Mesothelial cell of epicardium (in vitro differentiated cells): Measurements from ENCODE around the gene PLXNA2. TPM values are rescaled to one million over a fixed set of nuclear protein-coding genes. Genes with fewer than 3 reads are reported as not detected.

Experiments used
- DNase-seq, 2 experiments: peaks; one replicate each; pipeline ENCODE4 v3.0.0; 2021; ENCODE audit warnings: low spot score in 2 of 2; ENCODE audit not compliant: unreplicated experiment in 2 of 2
- H3K27ac Mint-ChIP-seq: 2 replicates; pipeline ENCODE4 v1.8.0; 2021; ENCODE audit warnings: mixed read lengths
- H3K27me3 Mint-ChIP-seq: 2 replicates; pipeline ENCODE4 v1.8.0; 2021; ENCODE audit warnings: low read depth, mixed read lengths
- H3K36me3 Mint-ChIP-seq: 2 replicates; pipeline ENCODE4 v1.8.0; 2021; ENCODE audit warnings: mixed read lengths
- H3K4me1 Mint-ChIP-seq: 2 replicates; pipeline ENCODE4 v1.8.0; 2021; ENCODE audit warnings: mixed read lengths
- H3K4me3 Mint-ChIP-seq: 2 replicates; pipeline ENCODE4 v1.8.0; 2021; ENCODE audit warnings: mild to moderate bottlenecking, moderate library complexity, mixed read lengths
- H3K9me3 Mint-ChIP-seq: 2 replicates; pipeline ENCODE4 v1.8.0; 2021; ENCODE audit warnings: mixed read lengths
- total RNA-seq: library from RNA; stranded (reverse); gene quantifications from 3 replicates; pipeline ENCODE4 v1.2.1, GENCODE V29; 2021
- TF ChIP-seq, protein P1 (sequence below): fragments of 200-600 bp; sonication (generic); IDR thresholded peaks from one replicate; pipeline ENCODE4 v1.5.0; 2021; ENCODE audit warnings: antibody characterized with exemption; ENCODE audit not compliant: unreplicated experiment

Gene PLXNA2
- total RNA-seq, 1 donor from 2014 or later: 14.7 TPM

DNA sequence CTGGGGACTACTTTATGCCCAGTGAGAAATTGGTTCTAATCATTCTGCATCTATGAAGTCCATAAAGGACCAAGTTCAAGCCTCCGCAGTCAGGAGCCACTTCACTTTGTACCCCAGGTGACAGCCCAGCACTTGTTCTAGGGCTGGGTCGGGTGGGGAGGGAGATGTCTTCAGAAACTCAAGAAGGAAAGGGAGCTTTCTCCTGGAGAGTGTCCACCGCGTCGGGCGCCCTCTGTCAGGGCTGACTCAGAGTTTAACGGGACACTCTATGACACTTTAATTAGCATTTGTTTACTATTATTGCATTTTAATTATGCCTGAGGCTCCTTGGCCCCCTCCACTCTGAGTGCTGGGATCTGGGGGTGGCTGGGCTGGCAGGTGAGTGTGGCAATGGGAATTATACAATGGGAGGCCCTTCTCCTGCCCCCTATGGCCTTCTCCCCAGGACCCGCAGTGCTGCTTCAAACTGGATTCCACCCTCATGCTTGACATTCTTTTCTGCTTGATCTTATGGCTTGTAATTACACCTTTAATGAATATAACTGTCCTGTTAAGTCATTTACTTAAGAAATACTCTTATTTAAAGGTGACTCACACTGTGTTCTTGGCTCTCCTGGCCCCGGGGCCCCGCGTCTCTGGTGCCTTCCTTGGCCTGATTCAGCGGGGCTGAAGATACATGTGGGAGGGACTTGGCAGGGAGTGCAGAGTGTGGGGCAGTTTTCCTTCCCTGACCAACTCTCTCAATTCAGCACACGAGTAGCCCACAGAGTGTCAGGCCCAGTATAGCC lies 136.6 kb downstream of the PLXNA2 start:
- H3K9me3 Mint-ChIP-seq: no peaks in the 10 kb centered on the region
- H3K4me3 Mint-ChIP-seq: no peak overlapping the region
- peaks cover 12% of the 10 kb centered on the region for H3K27me3 Mint-ChIP-seq
- H3K4me1 Mint-ChIP-seq: peaks cover 58% of the 10 kb centered on the region
- peak overlapping the region; percentile 42 for H3K27ac Mint-ChIP-seq
- TF ChIP-seq, protein P1, sequence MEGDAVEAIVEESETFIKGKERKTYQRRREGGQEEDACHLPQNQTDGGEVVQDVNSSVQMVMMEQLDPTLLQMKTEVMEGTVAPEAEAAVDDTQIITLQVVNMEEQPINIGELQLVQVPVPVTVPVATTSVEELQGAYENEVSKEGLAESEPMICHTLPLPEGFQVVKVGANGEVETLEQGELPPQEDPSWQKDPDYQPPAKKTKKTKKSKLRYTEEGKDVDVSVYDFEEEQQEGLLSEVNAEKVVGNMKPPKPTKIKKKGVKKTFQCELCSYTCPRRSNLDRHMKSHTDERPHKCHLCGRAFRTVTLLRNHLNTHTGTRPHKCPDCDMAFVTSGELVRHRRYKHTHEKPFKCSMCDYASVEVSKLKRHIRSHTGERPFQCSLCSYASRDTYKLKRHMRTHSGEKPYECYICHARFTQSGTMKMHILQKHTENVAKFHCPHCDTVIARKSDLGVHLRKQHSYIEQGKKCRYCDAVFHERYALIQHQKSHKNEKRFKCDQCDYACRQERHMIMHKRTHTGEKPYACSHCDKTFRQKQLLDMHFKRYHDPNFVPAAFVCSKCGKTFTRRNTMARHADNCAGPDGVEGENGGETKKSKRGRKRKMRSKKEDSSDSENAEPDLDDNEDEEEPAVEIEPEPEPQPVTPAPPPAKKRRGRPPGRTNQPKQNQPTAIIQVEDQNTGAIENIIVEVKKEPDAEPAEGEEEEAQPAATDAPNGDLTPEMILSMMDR: no peak
- no peak for DNase-seq
- no peaks in the 10 kb centered on the region for H3K36me3 Mint-ChIP-seq

DNA sequence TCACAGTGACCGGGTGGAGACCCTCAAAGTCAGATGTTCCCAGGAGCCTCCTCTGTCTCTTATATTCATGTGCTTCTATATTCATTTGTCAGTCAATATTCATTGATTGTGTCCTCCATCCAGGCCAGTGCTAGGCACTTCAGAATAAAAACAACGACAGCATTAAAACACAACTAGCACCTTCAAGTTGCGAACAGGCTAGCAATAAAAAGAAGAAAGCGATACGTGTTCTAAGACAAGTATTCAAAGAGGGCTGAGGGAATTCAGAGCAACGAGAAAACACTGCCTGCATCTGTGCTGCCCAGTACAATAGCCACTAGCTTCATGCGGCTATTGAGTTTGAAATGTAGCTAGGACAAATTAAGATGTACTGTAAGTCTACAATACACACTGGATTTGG lies 138.0 kb downstream of the PLXNA2 start:
- TF ChIP-seq, protein P1: no peak
- H3K4me3 Mint-ChIP-seq: no peak overlapping the region
- H3K4me1 Mint-ChIP-seq: peaks cover 59% of the 10 kb centered on the region
- H3K36me3 Mint-ChIP-seq: no peaks in the 10 kb centered on the region
- no peak overlapping the region for H3K27ac Mint-ChIP-seq
- no peak for DNase-seq
- H3K27me3 Mint-ChIP-seq: peaks cover 12% of the 10 kb centered on the region
- H3K9me3 Mint-ChIP-seq: no peaks in the 10 kb centered on the region

DNA sequence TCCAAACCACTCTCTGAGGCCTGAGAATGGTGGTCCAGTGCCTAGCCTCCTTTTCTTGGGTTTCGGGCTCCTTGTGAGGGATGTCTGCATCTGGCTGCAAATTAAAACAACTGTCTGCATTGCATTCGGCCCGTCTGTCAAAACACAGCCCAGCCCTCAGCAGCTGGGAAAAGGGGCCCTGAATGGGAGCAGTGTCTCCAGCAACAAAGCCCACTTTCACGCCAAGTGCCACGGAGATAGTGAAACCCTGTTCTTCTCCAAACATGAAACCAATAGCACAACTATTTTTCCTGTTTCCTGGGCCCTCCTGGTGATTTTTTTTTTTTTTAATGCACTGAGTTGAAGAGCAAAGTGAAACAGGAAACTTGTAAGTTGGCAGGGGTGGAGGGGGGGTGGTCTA lies 138.4 kb downstream of the PLXNA2 start:
- DNase-seq: no peak
- Mint-ChIP-seq H3K27ac (no peak overlapping the region), H3K27me3 (peaks cover 12% of the 10 kb centered on the region), H3K36me3 (no peaks in the 10 kb centered on the region), H3K9me3 (no peaks in the 10 kb centered on the region), H3K4me3 (no peak overlapping the region), H3K4me1 (peaks cover 64% of the 10 kb centered on the region)
- TF ChIP-seq, protein P1: no peak

DNA sequence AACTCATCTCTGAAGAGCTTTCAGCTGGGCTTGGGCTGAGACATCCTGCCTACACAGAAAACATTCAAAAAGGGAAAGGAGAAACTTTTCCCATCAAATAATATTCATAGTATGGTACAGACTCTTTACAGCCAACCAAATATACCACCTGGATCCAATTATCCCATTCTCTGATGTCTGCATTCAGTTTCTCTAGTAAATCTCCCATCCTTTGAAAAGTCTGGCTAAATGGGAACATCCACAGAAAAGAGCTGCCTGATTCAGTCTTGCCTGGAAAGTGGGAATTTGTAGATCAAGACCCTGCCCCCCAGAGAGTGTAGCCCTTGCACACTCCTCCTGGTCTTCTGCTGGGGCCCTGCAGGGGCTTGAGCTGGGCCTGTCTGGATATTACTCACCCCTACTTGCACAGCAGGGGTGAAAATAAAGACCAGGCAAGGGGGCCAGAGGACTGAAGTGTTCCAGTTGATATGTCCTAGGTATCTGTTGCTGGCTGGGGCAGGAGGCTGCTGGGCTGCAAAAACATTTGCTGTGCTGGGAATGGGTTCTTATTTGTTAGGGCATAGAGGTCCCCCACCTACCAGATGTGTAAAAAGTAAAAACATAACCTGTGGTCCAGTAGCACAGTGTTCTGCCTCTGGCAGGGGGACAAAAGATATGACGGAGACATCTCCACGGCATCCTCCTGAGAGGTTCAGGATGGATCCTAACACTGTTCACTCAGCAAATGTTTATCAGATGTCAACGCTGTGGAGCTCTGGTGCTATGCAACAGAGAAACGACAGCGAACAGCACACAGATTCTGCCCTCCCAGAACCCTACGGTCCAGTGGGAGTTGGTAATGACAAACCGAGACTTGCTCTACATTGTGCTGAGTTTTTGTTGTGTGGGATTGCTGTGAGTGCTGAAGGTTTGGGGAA lies 140.3 kb downstream of the PLXNA2 start:
- Mint-ChIP-seq H3K27ac (no peak overlapping the region), H3K36me3 (no peaks in the 10 kb centered on the region), H3K4me3 (no peak overlapping the region), H3K4me1 (peaks cover 62% of the 10 kb centered on the region), H3K27me3 (peaks cover 15% of the 10 kb centered on the region), H3K9me3 (no peaks in the 10 kb centered on the region)
- no peak for DNase-seq
- TF ChIP-seq, protein P1: no peak

DNA sequence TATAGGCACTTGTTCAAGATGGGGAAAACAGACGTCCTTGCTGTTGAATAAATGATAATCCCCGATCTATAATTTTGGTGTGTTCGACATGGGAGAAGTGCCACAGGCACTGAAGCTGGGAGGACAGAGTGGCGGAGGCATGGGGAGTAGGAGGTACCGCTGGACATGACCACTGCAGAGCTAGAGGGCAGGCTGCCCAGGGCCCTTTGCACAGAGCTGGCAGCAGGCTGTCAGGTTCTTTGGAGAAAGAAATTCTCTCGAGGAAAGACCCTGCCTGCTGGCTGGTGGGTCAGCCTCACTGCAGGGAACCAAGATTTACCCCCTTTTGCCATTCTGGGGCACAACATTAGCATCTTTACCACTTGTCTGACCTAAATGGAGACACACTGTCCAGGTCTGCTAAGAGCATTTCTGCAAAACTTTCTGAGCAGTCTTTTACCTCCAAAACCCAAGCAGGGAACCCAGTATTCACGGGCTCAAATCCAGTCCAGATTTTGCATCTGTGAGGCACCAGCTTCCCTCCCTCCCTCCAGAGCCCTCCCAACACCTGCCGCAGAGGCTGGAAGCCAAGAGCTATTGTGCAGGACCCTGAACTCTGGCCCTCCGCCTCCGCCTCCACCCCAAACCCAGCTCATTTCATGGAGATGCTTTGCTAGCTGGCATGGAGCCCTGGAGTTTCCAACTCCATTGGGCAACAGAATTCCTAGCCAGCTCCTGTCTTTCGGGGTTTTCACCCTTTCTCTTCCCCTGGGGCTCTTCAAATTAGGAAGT lies 142.3 kb downstream of the PLXNA2 start:
- H3K4me1 Mint-ChIP-seq: peaks cover 46% of the 10 kb centered on the region
- H3K4me3 Mint-ChIP-seq: no peak overlapping the region
- TF ChIP-seq, protein P1: no peak
- H3K27ac Mint-ChIP-seq: no peak overlapping the region
- H3K9me3 Mint-ChIP-seq: no peaks in the 10 kb centered on the region
- no peak for DNase-seq
- no peaks in the 10 kb centered on the region for H3K36me3 Mint-ChIP-seq
- peaks cover 15% of the 10 kb centered on the region for H3K27me3 Mint-ChIP-seq
